ENCODE results near the gene RBM15B.

The RBM15B gene

GRCh38 chr3:51353691-51354090 is 37.4 kb upstream of the RBM15B start:
- TF ChIP-seq RAD21 (IDR thresholded peaks at IDR 0.05; ENCODE audit: low read depth) (no peak), FOXM1 (IDR thresholded peaks at IDR 0.05; ENCODE audit: borderline replicate concordance, low read depth) (no peak), TCF12 (IDR thresholded peaks at IDR 0.05; ENCODE audit: low read depth) (no peak), MAX (IDR thresholded peaks at IDR 0.05) (no peak), YY1 (IDR thresholded peaks at IDR 0.05; ENCODE audit: low read depth) (no peak), REST (IDR thresholded peaks at IDR 0.05; ENCODE audit: low read depth) (no peak), EP300 (IDR thresholded peaks at IDR 0.05; ENCODE audit: borderline replicate concordance) (no peak), ZBTB7A (IDR thresholded peaks at IDR 0.05; ENCODE audit: low read depth) (no peak), TEAD4 (IDR thresholded peaks at IDR 0.05) (no peak), NFIC (IDR thresholded peaks at IDR 0.05) (no peak)

- TF ChIP-seq USF1 (IDR thresholded peaks at IDR 0.05) (no peak), TCF12 (IDR thresholded peaks at IDR 0.05; ENCODE audit: low read depth) (no peak), YY1 (IDR thresholded peaks at IDR 0.05; ENCODE audit: low read depth) (no peak), TEAD4 (IDR thresholded peaks at IDR 0.05) (no peak), MAX (IDR thresholded peaks at IDR 0.05) (no peak), NFIC (IDR thresholded peaks at IDR 0.05) (no peak), FOXM1 (IDR thresholded peaks at IDR 0.05; ENCODE audit: borderline replicate concordance, low read depth) (no peak), EGR1 (IDR thresholded peaks at IDR 0.05) (no peak), TAF1 (IDR thresholded peaks at IDR 0.05; ENCODE audit: low read depth) (no peak), CREB1 (IDR thresholded peaks at IDR 0.05; ENCODE audit: low read depth) (no peak)
Observed at GRCh38 chr3:51354172-51354571, 36.9 kb upstream of the RBM15B start.

- TF ChIP-seq EGR1 (IDR thresholded peaks at IDR 0.05) = no peak
Observed at GRCh38 chr3:51354731-51355615, 36.1 kb upstream of the RBM15B start.

GRCh38 chr3:51355891-51356578 is 35.0 kb upstream of the RBM15B start:
- TF ChIP-seq REST (IDR thresholded peaks at IDR 0.05; ENCODE audit: low read depth) = no peak
- TF ChIP-seq RAD21 (IDR thresholded peaks at IDR 0.05; ENCODE audit: low read depth) = no peak
- TF ChIP-seq CREB1 (IDR thresholded peaks at IDR 0.05; ENCODE audit: low read depth) = no peak
- no peak for TF ChIP-seq FOXM1 (IDR thresholded peaks at IDR 0.05; ENCODE audit: borderline replicate concordance, low read depth)
- no peak for TF ChIP-seq YY1 (IDR thresholded peaks at IDR 0.05; ENCODE audit: low read depth)
- TF ChIP-seq TAF1 (IDR thresholded peaks at IDR 0.05; ENCODE audit: low read depth) = no peak
- no peak for TF ChIP-seq USF1 (IDR thresholded peaks at IDR 0.05)
- TF ChIP-seq MAX (IDR thresholded peaks at IDR 0.05) = no peak

- TF ChIP-seq TAF1 (IDR thresholded peaks at IDR 0.05; ENCODE audit: low read depth) (no peak), TEAD4 (IDR thresholded peaks at IDR 0.05) (no peak), TCF12 (IDR thresholded peaks at IDR 0.05; ENCODE audit: low read depth) (no peak), NFIC (IDR thresholded peaks at IDR 0.05) (no peak), EP300 (IDR thresholded peaks at IDR 0.05; ENCODE audit: borderline replicate concordance) (no peak), EGR1 (IDR thresholded peaks at IDR 0.05) (no peak), USF1 (IDR thresholded peaks at IDR 0.05) (no peak), RAD21 (IDR thresholded peaks at IDR 0.05; ENCODE audit: low read depth) (no peak), FOXM1 (IDR thresholded peaks at IDR 0.05; ENCODE audit: borderline replicate concordance, low read depth) (no peak)
Observed at GRCh38 chr3:51357856-51358255, 33.2 kb upstream of the RBM15B start.
